HEK293T (cell line): ENCODE data around the gene PLEKHA7.

ENCODE experiments used
- CTCF ChIA-PET: fragments of 350-600 bp; formaldehyde crosslinking; extraction: SDS; loops from one replicate; lab custom pipeline; 2021; ENCODE audit warnings: antibody characterized with exemption, inconsistent platforms; lab: Yijun Ruan, JAX
- POLR2A ChIA-PET: fragments of 350-600 bp; formaldehyde crosslinking; extraction: SDS; loops from one replicate; lab custom pipeline; 2020; ENCODE audit warnings: antibody characterized with exemption, inconsistent platforms; lab: Yijun Ruan, JAX
- DNase-seq: peaks from one replicate; pipeline ENCODE4 v3.0.0; 2012; ENCODE audit warnings: mixed read lengths; ENCODE audit errors: extremely low spot score
- ARNT ChIP-seq: fragments of 450-650 bp; IDR thresholded peaks from 2 replicates; pipeline ENCODE4 v1.6.1; 2017; ENCODE audit warnings: mild to moderate bottlenecking
- BHLHE40 ChIP-seq: fragments of 450-650 bp; IDR thresholded peaks from 2 replicates; pipeline ENCODE4 v1.6.1; 2016; ENCODE audit warnings: mild to moderate bottlenecking, moderate library complexity, borderline replicate concordance
- CTBP1 ChIP-seq: fragments of 450-650 bp; IDR thresholded peaks from 2 replicates; pipeline ENCODE4 v1.6.1; 2016; ENCODE audit warnings: borderline replicate concordance
- ELF4 ChIP-seq: fragments of 450-650 bp; IDR thresholded peaks from 2 replicates; pipeline ENCODE4 v1.6.1; 2017; ENCODE audit warnings: antibody characterized with exemption
- FOXA1 ChIP-seq: fragments of 450-650 bp; IDR thresholded peaks from 2 replicates; pipeline ENCODE4 v1.6.1; 2016; ENCODE audit warnings: mild to moderate bottlenecking
- FOXK2 ChIP-seq: fragments of 450-650 bp; IDR thresholded peaks from 2 replicates; pipeline ENCODE4 v1.6.1; 2016; ENCODE audit warnings: mild to moderate bottlenecking
- FOXM1 ChIP-seq: fragments of 450-650 bp; IDR thresholded peaks from 2 replicates; pipeline ENCODE4 v1.6.1; 2017; ENCODE audit warnings: mild to moderate bottlenecking, borderline replicate concordance
- HDGF ChIP-seq: fragments of 450-650 bp; IDR thresholded peaks from 2 replicates; pipeline ENCODE4 v1.6.1; 2017; ENCODE audit warnings: antibody characterized with exemption, borderline replicate concordance
- L3MBTL2 ChIP-seq: fragments of 450-650 bp; conservative IDR thresholded peaks from 2 replicates; pipeline ENCODE4 v1.6.1; 2016; ENCODE audit warnings: mild to moderate bottlenecking
- LEF1 ChIP-seq: fragments of 450-650 bp; IDR thresholded peaks from 2 replicates; pipeline ENCODE4 v1.6.1; 2017; ENCODE audit warnings: mild to moderate bottlenecking, borderline replicate concordance
- NFRKB ChIP-seq: fragments of 450-650 bp; IDR thresholded peaks from 2 replicates; pipeline ENCODE4 v1.6.1; 2016; ENCODE audit warnings: mild to moderate bottlenecking, moderate library complexity
- PKNOX1 ChIP-seq: fragments of 450-650 bp; IDR thresholded peaks from 2 replicates; pipeline ENCODE4 v1.6.1; 2016
- SP1 ChIP-seq: fragments of 450-650 bp; IDR thresholded peaks from 2 replicates; pipeline ENCODE4 v1.6.1; 2017
- SUZ12 ChIP-seq: fragments of 450-650 bp; IDR thresholded peaks from 2 replicates; pipeline ENCODE4 v1.6.1; 2016; ENCODE audit warnings: mild to moderate bottlenecking
- TARDBP ChIP-seq: fragments of 450-650 bp; IDR thresholded peaks from 2 replicates; pipeline ENCODE4 v1.6.1; 2016
- ZNF384 ChIP-seq: fragments of 450-650 bp; IDR thresholded peaks from 2 replicates; pipeline ENCODE4 v1.6.1; 2016

Gene PLEKHA7

GRCh38 chr11:17012179-17012578 lies 2.0 kb downstream of the PLEKHA7 start:
- ChIA-PET POLR2A (interaction anchor here (1.2 to 1.6 kb wide), 2 partner anchors 17 to 66 kb away, joined by 3 to 5 read pairs; partner anchors contain the start of gene RPS13), CTCF (no interaction called here)
- no peak for TF ChIP-seq SP1
- no peak for TF ChIP-seq BHLHE40
- no peak for TF ChIP-seq FOXK2
- TF ChIP-seq L3MBTL2, result no peak
- TF ChIP-seq TARDBP, result no peak
- no peak for TF ChIP-seq ZNF384
- no peak for TF ChIP-seq FOXA1
- no peak for TF ChIP-seq ELF4
- no peak for TF ChIP-seq PKNOX1
- no peak for TF ChIP-seq CTBP1
- no peak for DNase-seq

- ChIA-PET POLR2A (no interaction called here), CTCF (interaction anchor here (0.5 to 1.1 kb wide), 2 partner anchors 17 to 57 kb away, joined by 3 read pairs; no protein-coding TSS in a partner anchor)
- no peak for TF ChIP-seq FOXA1
- no peak for DNase-seq
Measured at GRCh38 chr11:17010851-17011420, 3.3 kb downstream of the PLEKHA7 start.

GRCh38 chr11:17008099-17008498 lies 6.1 kb downstream of the PLEKHA7 start:
- ChIA-PET POLR2A (no interaction called here), CTCF (no interaction called here)
- no peak for DNase-seq
- no peak for TF ChIP-seq SP1
- TF ChIP-seq BHLHE40, result no peak
- no peak for TF ChIP-seq L3MBTL2
- no peak for TF ChIP-seq CTBP1
- no peak for TF ChIP-seq NFRKB
- no peak for TF ChIP-seq ELF4
- no peak for TF ChIP-seq SUZ12
- TF ChIP-seq PKNOX1, result no peak
- no peak for TF ChIP-seq LEF1
- no peak for TF ChIP-seq ZNF384
- no peak for TF ChIP-seq FOXA1
- no peak for TF ChIP-seq FOXK2

- CTCF ChIA-PET, result no interaction called here
- TF ChIP-seq FOXK2 (no peak), TARDBP (no peak), BHLHE40 (no peak), LEF1 (no peak), CTBP1 (no peak), ARNT (no peak), L3MBTL2 (no peak), SP1 (no peak), FOXA1 (no peak), SUZ12 (no peak), HDGF (no peak), ZNF384 (no peak)
- no peak for DNase-seq
- POLR2A ChIA-PET, result no interaction called here
Measured at GRCh38 chr11:17005646-17006045, 8.6 kb downstream of the PLEKHA7 start.

GRCh38 chr11:17004486-17005148 lies 9.6 kb downstream of the PLEKHA7 start:
- TF ChIP-seq ELF4 (no peak), FOXK2 (no peak), BHLHE40 (no peak), HDGF (no peak), SP1 (no peak), FOXM1 (no peak), CTBP1 (no peak), SUZ12 (no peak), TARDBP (no peak), LEF1 (no peak), L3MBTL2 (no peak), ZNF384 (no peak), NFRKB (no peak), FOXA1 (no peak), PKNOX1 (no peak)
- no peak for DNase-seq
- CTCF ChIA-PET, result no interaction called here
- POLR2A ChIA-PET, result no interaction called here

GRCh38 chr11:17003426-17003825 lies 10.8 kb downstream of the PLEKHA7 start:
- POLR2A ChIA-PET, result no interaction called here

More at GRCh38 chr11:17003426-17003825, 10.8 kb downstream of the PLEKHA7 start:
- CTCF ChIA-PET, result no interaction called here
- DNase-seq, result no peak
- TF ChIP-seq ELF4 (no peak), PKNOX1 (no peak), TARDBP (no peak), CTBP1 (no peak), SUZ12 (no peak), L3MBTL2 (no peak), NFRKB (no peak), LEF1 (no peak), SP1 (no peak), ARNT (no peak), BHLHE40 (no peak), HDGF (no peak), ZNF384 (no peak), FOXM1 (no peak), FOXA1 (no peak), FOXK2 (no peak)
